Caco-2 (cell line): ENCODE data around the gene GLIS1. TPM values are rescaled to one million over a fixed set of nuclear protein-coding genes. Genes with fewer than 3 reads are reported as not detected.

Experiments
- BruUV-seq: library from RNA; stranded (reverse); fragments of 400-500 nt; replicated peaks from 2 replicates; lab custom pipeline; 2021; lab: Mats Ljungman, UMichigan
- CTCF ChIA-PET: fragments of 300-600 bp; sonication (Branson Sonifier 250); formaldehyde crosslinking; loops from one replicate; lab custom pipeline; 2022; ENCODE audit warnings: antibody characterized with exemption; lab: Charles Lee
- POLR2A ChIA-PET: fragments of 300-600 bp; sonication (Branson Sonifier 250); formaldehyde crosslinking; loops from one replicate; lab custom pipeline; 2022; ENCODE audit warnings: antibody characterized with exemption; lab: Charles Lee
- DNase-seq, 2 experiments: peaks; one replicate each; pipeline versions ENCODE4 v3.0.0 to v3.0.0-alpha.2; 2020 to 2022
- H3K27me3 ChIP-seq: replicated peaks from 2 replicates; pipeline ENCODE4 v1.6.0; 2011; ENCODE audit warnings: low read length; ENCODE audit not compliant: control insufficient read depth, insufficient read depth
- H3K36me3 ChIP-seq: 2 replicates; pipeline ENCODE4 v1.5.1; 2011; ENCODE audit warnings: low read length; ENCODE audit not compliant: control insufficient read depth, insufficient read depth
- H3K4me1 ChIP-seq: fragments of 250-450 bp; sonication (Bioruptor Pico); 2 replicates; pipeline ENCODE4 v1.5.1; 2020; ENCODE audit warnings: mild to moderate bottlenecking
- H3K4me3 ChIP-seq: 2 replicates; pipeline ENCODE4 v1.5.1; 2011; ENCODE audit warnings: low read depth, mild to moderate bottlenecking, control low read depth, low read length
- H3K9me3 ChIP-seq: fragments of 250-450 bp; sonication (Bioruptor Pico); 2 replicates; pipeline ENCODE4 v1.5.1; 2020; ENCODE audit warnings: mild to moderate bottlenecking, moderate library complexity
- H3K27ac Mint-ChIP-seq: one replicate; pipeline ENCODE4 v1.8.0; 2022; ENCODE audit warnings: mixed read lengths; ENCODE audit not compliant: unreplicated experiment
- H3K27me3 Mint-ChIP-seq: one replicate; pipeline ENCODE4 v1.8.0; 2022; ENCODE audit warnings: mixed read lengths; ENCODE audit not compliant: insufficient read depth, unreplicated experiment
- H3K36me3 Mint-ChIP-seq: one replicate; pipeline ENCODE4 v1.8.0; 2022; ENCODE audit warnings: mild to moderate bottlenecking, mixed read lengths; ENCODE audit not compliant: insufficient read depth, unreplicated experiment
- H3K4me1 Mint-ChIP-seq: one replicate; pipeline ENCODE4 v1.8.0; 2022; ENCODE audit warnings: low read depth, mixed read lengths; ENCODE audit not compliant: unreplicated experiment
- H3K4me3 Mint-ChIP-seq: one replicate; pipeline ENCODE4 v1.8.0; 2022; ENCODE audit warnings: mild to moderate bottlenecking, moderate library complexity, mixed read lengths; ENCODE audit not compliant: unreplicated experiment
- H3K9me3 Mint-ChIP-seq: one replicate; pipeline ENCODE4 v1.8.0; 2022; ENCODE audit warnings: mixed read lengths; ENCODE audit not compliant: unreplicated experiment
- intact Hi-C: fragments of 100-400 bp; cut with micrococcal nuclease; formaldehyde crosslinking; loops from one replicate; pipeline ENCODE4 v1.10.0; 2022; ENCODE audit not compliant: unreplicated experiment
- total RNA-seq: library from RNA; stranded (reverse); gene quantifications from 2 replicates; pipeline ENCODE4 v1.2.3, GENCODE V29; 2022
- TF ChIP-seq, protein P1 (sequence below), 2 experiments: fragments of 200-600 bp in 1 of 2; IDR thresholded peaks; 1 replicate in 1 of 2; 2 replicates in 1 of 2; pipeline versions ENCODE4 v1.5.1 to v1.8.0; 2011 to 2022; ENCODE audit warnings: antibody characterized with exemption in 1 of 2, control low read depth in 1 of 2, inconsistent platforms in 1 of 2, low read depth in 1 of 2, low read length in 1 of 2, mild to moderate bottlenecking in 1 of 2, moderate library complexity in 1 of 2; ENCODE audit not compliant: insufficient read depth in 1 of 2, severe bottlenecking in 1 of 2, unreplicated experiment in 1 of 2

The GLIS1 gene
- total RNA-seq, 1 experiment from 2014 or later: not detected

DNA sequence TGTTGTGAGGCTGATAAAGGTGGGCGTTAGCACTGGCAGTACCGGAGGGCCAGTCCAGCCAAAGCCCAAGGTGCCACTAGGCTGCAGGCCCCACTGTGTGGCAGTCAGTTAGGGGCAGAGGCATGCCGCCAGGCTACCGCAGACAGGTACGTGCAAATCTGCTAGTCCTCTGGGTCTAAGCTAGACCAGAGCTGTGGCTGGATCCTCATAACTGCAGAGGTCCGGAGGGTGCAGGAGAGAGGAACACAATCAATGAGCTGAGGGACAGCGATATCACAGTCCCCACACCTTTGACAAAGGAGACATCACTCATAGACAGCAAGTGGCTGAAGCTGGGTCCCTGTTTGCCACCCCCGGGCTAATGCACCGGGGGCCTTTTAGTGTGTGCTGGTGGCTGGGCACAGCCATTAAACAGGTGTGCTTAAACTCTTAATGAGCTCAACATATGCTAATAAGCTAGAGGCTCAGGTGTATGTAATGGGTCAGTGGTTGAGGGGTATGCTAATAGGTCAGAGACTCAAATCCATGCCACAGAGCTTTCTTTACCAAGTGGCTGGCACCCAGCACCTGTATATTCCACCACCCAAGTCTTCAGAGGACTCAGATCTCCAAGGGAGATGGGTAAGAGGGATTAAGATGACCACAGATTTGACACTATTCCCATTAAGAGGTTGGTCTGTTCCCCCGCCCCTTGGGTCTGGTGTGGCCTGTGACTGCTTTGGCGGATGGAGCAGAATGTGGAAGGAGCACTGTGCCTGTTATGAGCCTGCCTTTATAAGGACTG, 82.0 kb downstream of the GLIS1 start:
- no TSS peak for BruUV-seq
- H3K4me1 Mint-ChIP-seq: no peaks in the 10 kb centered on the region
- no peak overlapping the region for H3K27ac Mint-ChIP-seq
- Histone ChIP-seq H3K27me3 (no peaks in the 10 kb centered on the region), H3K4me3 (no peak overlapping the region), H3K9me3 (no peaks in the 10 kb centered on the region), H3K4me1 (no peaks in the 10 kb centered on the region), H3K36me3 (no peaks in the 10 kb centered on the region)
- POLR2A ChIA-PET: no interaction called here
- H3K27me3 Mint-ChIP-seq: peaks cover 14% of the 10 kb centered on the region
- no peak overlapping the region for H3K4me3 Mint-ChIP-seq
- intact Hi-C loops: no loop called here
- no peak for DNase-seq
- CTCF ChIA-PET: no interaction called here
- TF ChIP-seq, protein P1, sequence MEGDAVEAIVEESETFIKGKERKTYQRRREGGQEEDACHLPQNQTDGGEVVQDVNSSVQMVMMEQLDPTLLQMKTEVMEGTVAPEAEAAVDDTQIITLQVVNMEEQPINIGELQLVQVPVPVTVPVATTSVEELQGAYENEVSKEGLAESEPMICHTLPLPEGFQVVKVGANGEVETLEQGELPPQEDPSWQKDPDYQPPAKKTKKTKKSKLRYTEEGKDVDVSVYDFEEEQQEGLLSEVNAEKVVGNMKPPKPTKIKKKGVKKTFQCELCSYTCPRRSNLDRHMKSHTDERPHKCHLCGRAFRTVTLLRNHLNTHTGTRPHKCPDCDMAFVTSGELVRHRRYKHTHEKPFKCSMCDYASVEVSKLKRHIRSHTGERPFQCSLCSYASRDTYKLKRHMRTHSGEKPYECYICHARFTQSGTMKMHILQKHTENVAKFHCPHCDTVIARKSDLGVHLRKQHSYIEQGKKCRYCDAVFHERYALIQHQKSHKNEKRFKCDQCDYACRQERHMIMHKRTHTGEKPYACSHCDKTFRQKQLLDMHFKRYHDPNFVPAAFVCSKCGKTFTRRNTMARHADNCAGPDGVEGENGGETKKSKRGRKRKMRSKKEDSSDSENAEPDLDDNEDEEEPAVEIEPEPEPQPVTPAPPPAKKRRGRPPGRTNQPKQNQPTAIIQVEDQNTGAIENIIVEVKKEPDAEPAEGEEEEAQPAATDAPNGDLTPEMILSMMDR (IDR thresholded peaks at IDR 0.05; ENCODE audit: insufficient read depth in 1 of 2, low read depth in 1 of 2, low read length in 1 of 2, severe bottlenecking in 1 of 2, unreplicated experiment in 1 of 2): no peak
- H3K9me3 Mint-ChIP-seq: no peaks in the 10 kb centered on the region
- H3K36me3 Mint-ChIP-seq: no peaks in the 10 kb centered on the region

DNA sequence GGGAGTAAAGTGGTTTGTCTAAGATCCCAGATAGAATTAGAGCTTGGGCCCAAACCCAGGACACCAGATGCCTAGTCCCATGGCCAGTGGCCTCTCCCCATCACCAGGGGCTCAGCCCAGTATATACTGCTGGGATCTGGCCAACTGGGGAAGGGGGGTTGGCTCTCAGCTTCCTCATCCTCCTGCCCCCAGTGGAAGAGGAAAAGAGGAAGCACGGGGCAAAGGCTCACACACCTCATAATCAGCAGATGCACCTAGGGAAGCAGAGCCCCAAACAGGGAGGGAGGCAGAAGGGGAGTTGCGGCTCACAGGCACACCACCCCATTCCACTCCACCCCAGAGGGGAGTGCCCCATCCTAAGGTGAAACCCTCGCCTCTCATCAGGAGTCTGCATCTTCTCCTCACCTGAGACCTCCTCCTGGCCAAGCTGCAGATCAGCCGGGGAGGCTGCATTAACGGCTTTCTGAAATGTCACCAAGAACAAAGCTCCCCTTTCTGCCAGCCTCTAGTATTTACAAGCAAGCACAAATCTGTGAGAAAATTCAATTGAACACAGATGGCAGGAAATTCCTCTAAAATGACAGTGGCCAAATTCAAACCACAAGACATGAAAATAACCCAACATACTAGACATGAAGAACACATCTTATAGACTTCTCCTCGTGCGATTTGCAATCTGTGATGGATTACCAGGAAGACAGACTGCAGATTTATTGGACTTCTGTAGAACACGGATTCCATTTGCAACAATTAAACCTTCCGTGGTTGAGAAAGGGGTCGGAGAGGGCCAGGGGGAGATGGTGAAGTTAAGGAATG, 82.8 kb downstream of the GLIS1 start:
- no peak overlapping the region for H3K4me3 ChIP-seq
- Mint-ChIP-seq H3K27ac (no peak overlapping the region), H3K4me3 (no peak overlapping the region), H3K36me3 (no peaks in the 10 kb centered on the region), H3K27me3 (peaks cover 14% of the 10 kb centered on the region), H3K4me1 (no peaks in the 10 kb centered on the region), H3K9me3 (no peaks in the 10 kb centered on the region)
- ChIA-PET CTCF (no interaction called here), POLR2A (no interaction called here)
- TF ChIP-seq, protein P1 (IDR thresholded peaks at IDR 0.05; ENCODE audit: insufficient read depth in 1 of 2, low read depth in 1 of 2, low read length in 1 of 2, severe bottlenecking in 1 of 2, unreplicated experiment in 1 of 2): no peak
- H3K27me3 ChIP-seq: no peaks in the 10 kb centered on the region
- BruUV-seq: no TSS peak
- intact Hi-C loops: no loop called here
- no peaks in the 10 kb centered on the region for H3K9me3 ChIP-seq
- no peaks in the 10 kb centered on the region for H3K4me1 ChIP-seq
- DNase-seq: no peak
- H3K36me3 ChIP-seq: no peaks in the 10 kb centered on the region
